CD4-positive, alpha-beta T cell treated with Interferon gamma for 1 hour (primary cell): ENCODE results near the gene SLITRK6.
"Not testable (repeated sequence)": the region's sequence is repeated elsewhere in the genome, so short reads cannot be mapped to it uniquely, and the experiment has no call there.

Experiments
- DNase-seq: peaks from one replicate; pipeline ENCODE4 v3.0.0-alpha.2; 2020

The SLITRK6 gene, protein sequence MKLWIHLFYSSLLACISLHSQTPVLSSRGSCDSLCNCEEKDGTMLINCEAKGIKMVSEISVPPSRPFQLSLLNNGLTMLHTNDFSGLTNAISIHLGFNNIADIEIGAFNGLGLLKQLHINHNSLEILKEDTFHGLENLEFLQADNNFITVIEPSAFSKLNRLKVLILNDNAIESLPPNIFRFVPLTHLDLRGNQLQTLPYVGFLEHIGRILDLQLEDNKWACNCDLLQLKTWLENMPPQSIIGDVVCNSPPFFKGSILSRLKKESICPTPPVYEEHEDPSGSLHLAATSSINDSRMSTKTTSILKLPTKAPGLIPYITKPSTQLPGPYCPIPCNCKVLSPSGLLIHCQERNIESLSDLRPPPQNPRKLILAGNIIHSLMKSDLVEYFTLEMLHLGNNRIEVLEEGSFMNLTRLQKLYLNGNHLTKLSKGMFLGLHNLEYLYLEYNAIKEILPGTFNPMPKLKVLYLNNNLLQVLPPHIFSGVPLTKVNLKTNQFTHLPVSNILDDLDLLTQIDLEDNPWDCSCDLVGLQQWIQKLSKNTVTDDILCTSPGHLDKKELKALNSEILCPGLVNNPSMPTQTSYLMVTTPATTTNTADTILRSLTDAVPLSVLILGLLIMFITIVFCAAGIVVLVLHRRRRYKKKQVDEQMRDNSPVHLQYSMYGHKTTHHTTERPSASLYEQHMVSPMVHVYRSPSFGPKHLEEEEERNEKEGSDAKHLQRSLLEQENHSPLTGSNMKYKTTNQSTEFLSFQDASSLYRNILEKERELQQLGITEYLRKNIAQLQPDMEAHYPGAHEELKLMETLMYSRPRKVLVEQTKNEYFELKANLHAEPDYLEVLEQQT

DNA sequence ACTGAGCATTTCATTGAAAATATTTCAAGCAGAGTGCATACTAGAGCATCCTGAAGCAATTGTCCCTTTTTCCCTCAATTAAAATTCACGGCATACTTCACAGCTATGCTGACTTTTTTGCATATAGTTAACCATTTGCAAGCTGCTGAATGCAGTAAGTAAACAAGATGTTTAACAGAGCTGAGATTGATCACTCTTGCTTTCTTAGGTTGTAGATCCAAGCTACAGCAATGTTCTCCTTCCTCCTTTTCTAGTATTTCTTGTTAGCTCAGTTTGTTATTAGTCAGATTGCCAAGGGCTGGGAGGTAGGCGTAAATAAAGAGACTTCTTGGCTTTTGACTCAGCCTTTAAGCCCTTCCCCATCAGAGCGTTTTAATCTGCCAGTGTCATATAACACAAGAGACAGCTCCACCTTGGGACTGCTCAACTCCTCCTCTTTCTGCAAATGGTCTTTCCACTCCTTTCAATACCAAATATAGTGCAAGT is at the start of gene SLITRK6:
SLITRK6 (minus strand) TSS at position 323 of the 486 bp plus-strand sequence. CDS start 2,911 bp downstream, outside the sequence.
- DNase-seq, result no peak

DNA sequence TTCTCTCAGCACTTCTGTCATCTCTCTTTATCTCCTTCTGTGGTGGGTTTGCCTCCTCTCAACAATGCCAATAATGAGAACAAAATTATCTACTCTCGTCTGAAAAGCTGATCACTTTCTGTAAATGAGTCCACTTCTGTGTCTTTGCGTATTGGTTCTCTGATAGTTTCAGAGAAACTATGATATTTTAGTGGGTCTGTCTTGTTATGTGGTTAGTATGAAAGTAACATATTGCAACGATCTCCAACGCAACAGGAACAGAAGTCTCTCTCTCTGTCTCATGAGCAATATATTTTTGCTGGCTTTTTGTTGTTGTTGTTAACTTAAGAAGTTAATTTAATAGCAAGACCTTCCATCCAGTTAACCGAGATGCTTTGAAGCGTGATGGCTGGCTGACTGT is 47.8 kb upstream of the SLITRK6 start:
- no peak for DNase-seq

DNA sequence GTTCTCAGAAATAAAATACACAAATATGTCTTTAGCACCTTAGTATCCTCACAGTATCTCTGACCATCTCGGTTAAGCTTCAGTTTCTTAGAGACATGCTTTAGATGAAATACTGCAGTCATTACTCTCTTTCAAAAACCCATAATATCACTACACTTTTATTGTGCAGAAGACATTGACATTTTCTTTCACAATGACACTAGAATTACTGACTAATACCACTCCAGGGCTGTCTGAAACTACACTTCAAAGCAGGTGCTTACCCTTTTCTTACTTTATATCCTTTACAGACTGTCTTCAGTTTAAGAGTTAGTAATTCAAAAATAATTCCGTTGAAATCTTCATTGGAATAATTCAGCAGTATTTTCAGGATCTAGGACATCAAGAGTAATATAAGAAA is 42.2 kb upstream of the SLITRK6 start:
- no peak for DNase-seq

DNA sequence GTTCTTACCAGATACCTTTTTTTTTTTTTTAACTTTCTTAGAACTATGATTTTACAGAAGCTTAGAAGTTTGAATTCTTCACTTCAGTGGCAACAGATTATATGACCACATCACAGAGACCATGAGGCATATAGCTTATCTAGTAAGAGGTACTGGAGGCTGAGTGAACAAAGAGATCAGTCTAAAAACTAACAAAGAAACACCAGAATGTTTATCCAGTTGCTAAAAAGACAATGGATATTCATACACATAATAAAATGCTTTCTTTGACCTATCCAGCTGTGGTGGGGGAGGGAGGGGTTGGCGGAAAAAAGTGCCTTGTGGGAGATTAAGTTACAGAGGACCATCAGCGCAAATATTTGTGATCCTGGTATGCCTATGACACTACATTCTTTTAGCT is 34.7 kb upstream of the SLITRK6 start:
- DNase-seq, result no peak

DNA sequence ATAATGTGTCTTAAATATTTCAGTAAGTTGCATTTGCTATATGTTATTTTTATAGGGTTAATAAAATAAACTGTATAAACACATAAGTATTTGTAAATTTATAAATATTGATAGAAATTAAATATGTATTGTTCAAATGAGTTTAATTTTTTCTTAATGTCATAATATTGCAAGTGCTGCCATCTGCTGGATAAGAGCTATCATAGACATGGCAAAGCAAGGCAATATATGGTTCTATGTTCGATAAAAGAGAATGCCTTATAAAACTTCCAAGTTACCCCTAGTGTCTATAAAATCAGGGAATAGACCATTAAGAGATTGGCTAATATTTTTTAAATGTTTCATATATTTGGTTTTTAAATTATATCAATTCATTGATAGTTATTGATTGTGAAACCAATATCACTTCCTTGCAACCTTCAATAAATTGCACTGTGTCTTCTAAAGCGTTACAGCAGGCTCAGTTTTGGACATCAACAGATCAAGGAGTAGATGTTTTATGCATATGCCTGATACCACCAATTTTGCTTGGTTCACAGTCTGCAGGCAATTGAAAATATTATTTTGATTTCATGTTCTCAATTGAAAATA is 29.0 kb upstream of the SLITRK6 start:
- no peak for DNase-seq

DNA sequence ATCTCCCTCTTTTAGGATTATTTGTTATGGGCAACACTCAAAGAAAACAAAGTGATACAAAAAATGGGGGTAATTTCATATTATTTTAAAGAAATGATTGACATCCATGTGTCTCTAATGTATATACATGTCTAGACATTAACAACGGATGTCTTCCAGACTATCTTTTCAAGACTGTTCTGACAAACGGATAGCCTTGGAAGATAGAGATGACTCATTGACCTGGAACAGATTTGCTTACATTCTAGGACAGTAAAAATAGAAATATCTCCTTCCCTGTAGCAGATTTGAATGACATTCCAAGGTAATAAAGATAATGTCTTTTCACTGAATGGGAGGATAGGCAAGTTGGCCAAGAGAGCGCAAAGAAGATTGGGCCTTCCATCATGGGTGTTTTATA is 26.2 kb upstream of the SLITRK6 start:
- DNase-seq, result no peak

DNA sequence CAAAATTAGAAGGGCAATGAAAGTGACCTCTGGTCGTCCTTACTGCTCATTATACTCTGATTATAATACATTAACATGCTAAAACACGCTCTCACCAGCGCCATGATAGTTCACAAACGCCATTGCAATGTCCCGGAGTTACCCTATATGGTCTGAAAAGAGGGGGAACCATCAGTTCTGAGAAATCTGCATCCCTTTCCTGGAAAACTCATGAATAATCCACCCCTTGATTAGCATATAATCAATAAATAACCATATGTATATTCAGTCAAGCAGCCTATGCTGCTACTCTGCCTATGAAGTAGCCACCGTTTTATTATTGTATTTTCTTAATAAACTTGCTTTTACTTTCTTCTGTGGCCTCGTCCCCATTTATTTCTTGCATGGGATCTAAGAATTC is 24.6 kb upstream of the SLITRK6 start:
- DNase-seq, result no peak

DNA sequence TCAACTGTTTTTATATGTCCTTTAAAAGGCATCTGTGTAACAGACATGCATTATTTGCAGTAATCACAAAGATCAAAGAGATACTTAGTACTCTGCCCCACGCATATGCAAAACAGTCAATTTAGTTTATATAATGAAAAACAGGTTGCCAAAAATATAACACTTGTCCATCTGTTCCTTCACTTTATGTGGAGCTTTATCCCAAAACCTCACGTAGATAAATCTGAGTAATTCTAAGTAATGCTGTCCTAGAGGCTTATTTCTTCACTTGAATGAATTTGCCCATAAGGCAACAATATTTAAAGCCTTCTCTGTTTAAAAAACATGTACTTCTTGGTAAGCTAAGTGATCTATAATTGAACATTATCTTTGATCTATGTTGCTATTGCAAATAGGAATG is 20.3 kb upstream of the SLITRK6 start:
- no peak for DNase-seq

DNA sequence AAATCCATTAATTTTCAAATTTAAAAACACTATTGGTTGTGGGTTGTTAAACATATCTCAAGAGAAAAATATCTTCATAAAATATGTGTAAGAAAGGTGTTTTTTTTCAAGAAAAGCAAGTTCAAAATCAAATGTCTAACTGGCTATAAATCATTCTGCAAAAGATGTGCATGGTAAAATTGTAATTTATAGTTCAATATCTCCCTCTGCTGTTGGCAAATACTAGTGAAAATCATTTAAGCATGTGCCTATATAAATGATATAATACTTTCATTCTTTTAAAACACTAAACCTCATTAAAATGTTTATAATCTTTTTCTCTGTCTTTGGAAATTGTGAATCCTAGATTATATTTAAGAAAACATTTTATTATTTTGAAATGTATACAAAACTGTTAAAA is 17.2 kb upstream of the SLITRK6 start:
- no peak for DNase-seq

DNA sequence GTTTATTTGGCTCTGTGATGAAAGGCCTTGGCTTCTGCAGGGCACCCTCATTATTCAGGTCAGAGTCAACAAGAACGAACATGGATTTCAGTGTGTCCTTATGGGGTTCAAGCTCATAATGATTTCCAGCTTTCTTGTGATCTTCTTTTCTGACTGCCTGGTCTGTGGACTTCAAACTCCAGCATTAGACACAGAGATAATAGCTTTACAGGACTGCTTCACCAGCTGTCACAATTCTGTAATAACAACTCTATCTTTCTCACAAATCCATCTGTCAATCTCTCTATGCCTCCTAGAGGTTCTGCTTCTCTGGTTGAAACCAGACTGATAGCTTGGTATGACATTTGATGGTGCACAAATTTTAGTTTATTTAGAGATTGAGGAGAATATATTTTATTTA is 13.1 kb upstream of the SLITRK6 start:
- DNase-seq, result no peak

DNA sequence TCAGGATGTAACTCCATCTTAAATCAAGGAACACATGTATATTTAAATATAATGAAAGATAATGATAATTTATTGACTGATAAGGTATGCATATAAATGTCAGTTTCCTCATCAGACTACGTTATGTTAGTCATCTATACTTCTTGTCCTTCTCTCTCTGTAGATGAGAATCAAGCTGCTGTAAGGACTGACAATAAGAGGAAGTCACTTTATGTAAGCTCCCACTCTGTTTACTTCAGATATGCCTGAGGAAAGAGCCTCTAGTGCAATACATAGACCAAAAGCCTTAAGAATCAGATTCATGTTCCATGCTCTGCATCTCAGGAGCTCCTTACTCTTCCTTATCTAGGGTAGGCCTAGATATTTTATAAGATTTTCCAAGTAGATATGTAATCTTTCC is 9.6 kb upstream of the SLITRK6 start:
- no peak for DNase-seq

DNA sequence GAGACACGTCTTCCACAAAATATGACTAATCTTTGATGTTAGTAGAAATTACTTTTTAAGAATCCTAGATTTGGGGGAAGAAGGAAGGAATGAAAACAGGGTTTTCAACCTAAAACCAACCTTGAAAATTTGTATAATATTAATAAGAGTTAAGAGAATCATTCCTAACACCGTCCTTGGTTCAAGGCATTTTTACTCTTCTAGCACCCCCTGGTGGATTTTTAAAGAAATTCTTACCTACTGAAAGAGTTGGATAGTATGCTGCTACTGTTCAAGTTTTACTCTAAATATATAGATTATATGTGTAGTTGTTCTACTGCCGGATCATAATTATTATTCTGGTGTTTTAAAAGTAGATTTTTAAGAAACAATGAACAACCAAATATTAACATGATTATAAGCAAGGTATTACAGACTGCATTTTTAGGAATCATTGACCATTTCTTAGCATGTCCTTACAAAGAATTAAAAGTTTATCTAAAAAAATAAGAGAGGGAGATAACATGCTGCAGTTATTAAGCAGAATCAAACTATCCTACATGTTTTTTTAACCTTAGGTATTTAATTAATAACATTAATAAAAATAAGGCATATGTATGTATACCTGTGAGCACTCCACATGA is 7.4 kb upstream of the SLITRK6 start:
- no peak for DNase-seq

DNA sequence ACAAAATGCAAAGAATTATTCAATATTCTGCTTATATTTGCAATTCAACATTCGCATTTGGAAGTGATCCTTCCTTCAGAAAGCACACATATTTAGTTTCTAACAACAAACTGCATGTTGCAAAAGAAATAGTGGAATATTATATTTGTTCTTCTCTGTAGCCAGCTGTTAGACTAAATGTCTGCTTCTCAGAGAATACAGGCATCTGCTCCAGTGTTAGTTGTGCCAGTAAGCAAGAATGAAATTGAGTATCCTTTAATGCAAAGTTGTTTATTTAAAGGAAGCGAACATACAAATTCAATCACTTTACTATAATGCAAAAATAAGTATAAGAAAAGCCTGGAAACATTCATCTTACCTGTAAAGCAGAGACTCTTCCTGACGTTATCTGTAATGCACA is 663 bp downstream of the SLITRK6 start:
- DNase-seq, result no peak

DNA sequence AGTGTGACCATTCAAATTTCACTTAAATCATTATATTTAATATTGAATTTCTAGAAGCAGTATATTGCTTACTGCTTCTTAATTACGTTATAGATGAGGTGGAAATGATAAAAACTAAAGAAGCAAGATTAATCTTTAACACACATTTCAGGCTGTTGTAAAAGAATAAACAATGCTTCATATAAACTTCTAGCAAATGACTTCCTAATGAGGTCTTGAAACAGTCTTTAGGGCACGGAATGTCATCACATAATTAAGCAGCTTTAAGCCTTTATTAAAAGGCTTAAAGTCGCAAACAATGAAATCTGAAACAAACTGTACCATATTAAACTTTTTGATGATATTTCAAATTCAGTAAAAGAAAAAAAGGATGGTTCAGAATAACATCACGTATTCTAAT is 1.9 kb downstream of the SLITRK6 start:
- no peak for DNase-seq

DNA sequence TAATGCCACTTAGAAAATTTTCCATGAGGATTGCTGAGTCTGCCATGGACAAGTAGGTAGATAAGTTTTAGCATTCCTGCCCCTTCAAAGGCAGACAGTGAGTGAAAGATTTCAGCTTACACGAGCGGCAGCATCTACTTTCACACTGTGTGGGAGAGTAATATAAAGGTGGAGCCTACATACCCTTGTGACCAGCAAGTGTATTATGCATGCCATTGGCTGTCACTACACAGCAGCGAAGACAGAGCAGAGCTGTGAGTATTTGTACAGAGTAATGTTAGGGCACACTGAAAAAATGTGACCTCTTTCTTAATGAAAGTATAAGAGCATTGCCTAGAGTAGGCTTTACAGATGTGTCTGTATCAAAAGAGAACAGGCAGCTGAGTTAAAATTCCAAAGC is 14.0 kb downstream of the SLITRK6 start:
- DNase-seq, result no peak

DNA sequence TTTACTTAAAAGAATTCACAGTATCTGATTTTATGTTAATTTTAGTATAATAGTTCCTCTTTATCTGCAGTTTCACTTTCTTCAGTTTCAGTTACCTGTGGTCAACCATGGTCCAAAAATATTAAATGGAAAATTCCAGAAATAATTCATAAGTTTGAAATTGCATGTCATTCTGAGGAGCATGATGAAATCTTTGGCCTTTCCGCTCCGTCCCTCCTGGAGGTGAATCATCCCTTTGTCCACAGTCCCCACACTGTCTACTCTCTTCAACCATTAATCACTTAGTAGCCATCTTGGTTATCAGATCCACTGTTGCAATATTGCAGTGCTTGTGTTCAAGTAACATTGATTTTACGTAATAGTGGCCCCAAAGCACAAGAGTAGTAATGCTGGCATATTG is 26.9 kb downstream of the SLITRK6 start:
- no peak for DNase-seq

DNA sequence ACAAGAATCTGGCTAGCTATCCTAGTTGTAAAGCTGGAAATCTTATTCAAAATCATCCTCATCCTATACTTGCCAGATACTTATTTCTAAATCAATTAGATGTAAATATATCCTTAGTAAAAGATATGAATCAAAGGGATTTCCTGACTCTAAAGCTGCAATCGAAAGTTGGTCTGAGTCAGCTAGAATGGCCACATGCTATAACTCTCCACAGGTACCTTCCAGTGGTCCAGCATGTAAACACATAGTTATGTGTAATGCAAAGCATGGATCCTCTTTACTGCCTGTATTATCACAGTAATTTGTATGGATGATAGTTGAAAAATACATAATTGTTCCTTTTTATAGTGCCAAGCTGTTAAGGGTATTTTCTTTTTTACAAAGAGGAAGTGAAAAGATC is 27.4 kb downstream of the SLITRK6 start:
- DNase-seq, result no peak

DNA sequence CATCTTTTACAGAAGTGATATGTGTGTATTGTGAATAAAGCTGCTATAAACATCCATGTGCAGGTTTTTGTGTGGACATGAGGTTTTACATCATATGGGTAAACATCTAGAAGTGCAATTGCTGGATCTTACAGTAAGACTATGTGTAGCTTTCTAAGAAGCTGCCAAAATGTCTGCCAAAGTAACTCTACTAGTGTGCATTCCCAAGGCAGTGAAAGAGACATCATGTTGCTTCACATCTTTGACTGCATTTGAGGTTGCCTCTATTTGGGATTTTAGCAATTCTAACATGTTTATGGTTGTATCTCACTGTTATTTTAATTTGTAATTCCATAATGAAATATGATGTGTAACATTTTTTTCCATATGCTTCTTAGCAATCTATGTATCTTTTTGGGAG is 30.3 kb downstream of the SLITRK6 start:
- DNase-seq, result no peak

DNA sequence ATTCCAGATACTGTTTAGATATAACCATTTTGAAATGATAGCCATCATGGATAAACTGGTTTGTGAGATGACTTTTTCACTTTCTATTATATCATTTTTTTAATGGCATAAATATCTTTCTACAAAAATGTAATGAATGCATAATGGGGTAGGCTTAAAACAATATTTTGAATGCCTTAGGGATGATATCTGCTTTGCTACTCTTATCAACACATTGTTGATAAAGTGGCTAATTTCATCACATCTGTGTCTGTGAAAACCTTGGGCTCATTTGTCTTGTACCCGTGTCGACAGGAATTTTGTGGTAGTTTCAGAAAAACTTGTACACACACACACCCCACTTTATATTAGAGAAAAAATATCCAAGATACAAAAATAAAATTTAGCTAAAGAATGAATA is 44.1 kb downstream of the SLITRK6 start:
- no peak for DNase-seq

DNA sequence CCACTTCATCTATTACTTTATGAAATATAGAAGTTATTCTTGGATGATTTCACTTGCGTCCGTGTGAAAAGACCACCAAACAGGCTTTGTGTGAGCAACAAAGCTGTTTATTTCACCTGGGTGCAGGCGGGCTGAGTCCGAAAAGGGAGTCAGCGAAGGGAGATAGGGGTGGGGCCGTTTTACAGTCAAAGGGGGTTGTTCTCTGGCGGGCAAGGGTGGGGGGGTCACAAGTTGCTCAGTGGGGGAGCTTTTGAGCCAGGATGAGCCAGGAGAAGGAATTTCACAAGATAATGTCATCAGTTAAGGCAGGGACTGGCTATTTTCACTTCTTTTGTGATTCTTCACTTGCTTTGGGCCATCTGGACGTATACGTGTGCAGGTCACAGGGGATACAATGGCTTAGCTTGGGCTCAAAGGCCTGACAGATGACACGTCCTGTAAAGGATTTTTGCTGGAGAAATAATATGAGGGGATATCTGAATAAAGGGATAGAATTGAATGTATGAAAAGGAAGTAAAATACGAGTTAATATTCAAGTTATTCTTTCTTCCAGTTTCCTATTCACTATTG is 55.9 kb downstream of the SLITRK6 start:
- not testable (repeated sequence) for DNase-seq
